Measurements from ENCODE around the gene EIF2S2.

DNA sequence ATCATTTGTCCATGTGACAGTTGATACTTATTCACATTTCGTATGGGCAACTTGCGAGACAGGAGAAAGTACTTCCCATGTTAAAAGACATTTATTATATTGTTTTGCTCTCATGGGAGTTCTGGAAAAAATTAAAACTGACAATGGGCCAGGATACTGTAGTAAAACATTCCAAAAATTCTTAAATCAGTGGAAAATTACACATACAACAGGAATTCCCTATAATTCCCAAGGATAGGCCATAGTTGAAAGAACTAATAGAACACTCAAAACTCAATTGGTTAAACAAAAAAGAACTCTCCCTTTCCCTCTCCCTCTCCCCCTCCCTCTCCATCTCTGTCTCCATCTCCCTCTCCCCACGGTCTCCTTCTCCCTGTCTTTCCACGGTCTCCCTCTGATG lies 19.4 kb upstream of the EIF2S2 start:
- TF ChIP-seq POLR2A (IDR thresholded peaks at IDR 0.05) (no peak), POLR2AphosphoS5 (IDR thresholded peaks at IDR 0.05) (no peak)
- TF ChIP-seq, protein P1, sequence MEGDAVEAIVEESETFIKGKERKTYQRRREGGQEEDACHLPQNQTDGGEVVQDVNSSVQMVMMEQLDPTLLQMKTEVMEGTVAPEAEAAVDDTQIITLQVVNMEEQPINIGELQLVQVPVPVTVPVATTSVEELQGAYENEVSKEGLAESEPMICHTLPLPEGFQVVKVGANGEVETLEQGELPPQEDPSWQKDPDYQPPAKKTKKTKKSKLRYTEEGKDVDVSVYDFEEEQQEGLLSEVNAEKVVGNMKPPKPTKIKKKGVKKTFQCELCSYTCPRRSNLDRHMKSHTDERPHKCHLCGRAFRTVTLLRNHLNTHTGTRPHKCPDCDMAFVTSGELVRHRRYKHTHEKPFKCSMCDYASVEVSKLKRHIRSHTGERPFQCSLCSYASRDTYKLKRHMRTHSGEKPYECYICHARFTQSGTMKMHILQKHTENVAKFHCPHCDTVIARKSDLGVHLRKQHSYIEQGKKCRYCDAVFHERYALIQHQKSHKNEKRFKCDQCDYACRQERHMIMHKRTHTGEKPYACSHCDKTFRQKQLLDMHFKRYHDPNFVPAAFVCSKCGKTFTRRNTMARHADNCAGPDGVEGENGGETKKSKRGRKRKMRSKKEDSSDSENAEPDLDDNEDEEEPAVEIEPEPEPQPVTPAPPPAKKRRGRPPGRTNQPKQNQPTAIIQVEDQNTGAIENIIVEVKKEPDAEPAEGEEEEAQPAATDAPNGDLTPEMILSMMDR (IDR thresholded peaks at IDR 0.05) = no peak
